Adrenal gland (tissue), 12 donors: ENCODE data around the gene FNBP1. TPM values are rescaled to one million over a fixed set of nuclear protein-coding genes. Genes with fewer than 3 reads are reported as not detected.
"Not testable (repeated sequence)": the region's sequence is repeated elsewhere in the genome, so short reads cannot be mapped to it uniquely, and the experiment has no call there.

Source experiments
- DNase-seq, 7 donors: peaks; one replicate each; pipeline ENCODE4 v3.0.0-alpha.2; 2019 to 2020
- H3K27ac ChIP-seq, 5 donors: fragments of 200-600 bp; sonication (generic) in 4 of 5; 1 replicate in 3 of 5; 2 replicates in 2 of 5; pipeline versions ENCODE4 v1.5.1 to v1.8.0; 2016 to 2020; ENCODE audit warnings: mild to moderate bottlenecking in 1 of 5
- H3K27me3 ChIP-seq: fragments of 200-600 bp; 2 replicates; pipeline ENCODE4 v1.8.0; 2021
- H3K36me3 ChIP-seq, 2 donors: fragments of 200-600 bp; replicated peaks in 1 of 2; 1 replicate in 1 of 2; 2 replicates in 1 of 2; pipeline versions ENCODE4 v1.5.1 to v1.8.0; 2018 to 2022
- H3K4me1 ChIP-seq, 2 donors: fragments of 200-600 bp; replicated peaks in 1 of 2; 1 replicate in 1 of 2; 2 replicates in 1 of 2; pipeline versions ENCODE4 v1.5.1 to v1.8.0; 2018 to 2021
- H3K4me3 ChIP-seq, 4 donors: fragments of 200-600 bp; sonication (generic) in 3 of 4; one replicate each; pipeline ENCODE4 v1.5.1; 2016 to 2018
- H3K9me3 ChIP-seq, 3 donors: fragments of 200-600 bp; sonication (generic) in 1 of 3; replicated peaks in 1 of 3; 1 replicate in 2 of 3; 2 replicates in 1 of 3; pipeline versions ENCODE4 v1.5.1 to v1.8.0; 2016 to 2021
- CTCF ChIP-seq, 6 experiments: fragments of 450-650 bp in 4 of 6; fragments of 200-600 bp in 2 of 6; sonication (generic) in 1 of 6; IDR thresholded peaks; 1 replicate in 5 of 6; 2 replicates in 1 of 6; pipeline versions ENCODE4 v1.5.1 to v1.8.0; 2016 to 2021; ENCODE audit warnings: antibody characterized with exemption in 6 of 6, mild to moderate bottlenecking in 2 of 6, moderate library complexity in 1 of 6
- POLR2A ChIP-seq, 2 donors: fragments of 450-650 bp; IDR thresholded peaks; one replicate each; pipeline ENCODE4 v1.6.1; 2017; ENCODE audit warnings: antibody characterized with exemption in 2 of 2, mild to moderate bottlenecking in 2 of 2, moderate library complexity in 1 of 2
- WGBS, 4 donors: extraction: QIAGEN DNeasy Blood & Tissue Kit in 2 of 4; methylation state at CpG; one replicate each; pipeline versions ENCODE4 v1.1.5 to v1.1.7; 2013 to 2017; 5-methylcytosine and 5-hydroxymethylcytosine counted together
- intact Hi-C, 2 donors: fragments of 100-400 bp; cut with DNase I; formaldehyde crosslinking; loops; one replicate each; pipeline versions ENCODE4 v1.14.1 to v1.15.0; 2022 to 2023
- polyA plus RNA-seq, 3 donors: library from polyadenylated mRNA; stranded (reverse); fragments of 200-250 nt in 2 of 3; fragments of 350-450 nt in 1 of 3; fragmentation: Illumina TruSeq in 1 of 3; extraction: RNeasy Lipid Tissue Mini Kit (QIAGEN cat#74804) in 1 of 3; gene quantifications; one replicate each; pipeline ENCODE4 v1.2.3, GENCODE V29; 2013 to 2014
- total RNA-seq, 9 donors: library from RNA; depleted of rRNA in 4 of 9; stranded (reverse); fragments of >200 nt in 4 of 9; fragments of 120-200 nt in 1 of 9; fragmentation: NEBNext Ultra II Directional in 1 of 9; extraction: Animal tissue kit (Norgen Biotek cat#: 25700) in 1 of 9; gene quantifications; one replicate each; pipeline versions ENCODE4 v1.1.0 to v1.2.4, GENCODE V29; 2013 to 2023
- donor health status: healthy with polysubstance abuse.
- donor health status: Bipolar disorder and iron deficiency.
- donor health status: DM: yes; HTN: yes; CAD: no.
- donor health status: DM: no; HTN: no; CAD: no.
- donor health status: DM: no; HTN: no; CAD: no.
- donor health status: DM: yes; HTN: yes; CAD: no.

Gene FNBP1
- total and polyA plus RNA-seq, 12 donors = 15.3 to 40.4 (median 24.0) TPM

- H3K27me3 ChIP-seq = no peaks in the 10 kb centered on the region
- peaks cover 0 to 6% of the 10 kb centered on the region in 2 donors for H3K4me1 ChIP-seq
- no peak overlapping the region for H3K4me3 ChIP-seq
- H3K27ac ChIP-seq = no peak overlapping the region
- TF ChIP-seq POLR2A (IDR thresholded peaks at IDR 0.05) (no peak), CTCF (IDR thresholded peaks at IDR 0.05) (no peak)
- no peaks in the 10 kb centered on the region for H3K9me3 ChIP-seq
- H3K36me3 ChIP-seq = no peaks in the 10 kb centered on the region
- intact Hi-C loops = no loop called here
- no peak for DNase-seq
- WGBS, 4 donors = 69 to 77% (median 77%) methylated on average over 8 of the region's 8 CpGs
Observed at GRCh38 chr9:129987047-129987446, 55.9 kb downstream of the FNBP1 start.

DNA sequence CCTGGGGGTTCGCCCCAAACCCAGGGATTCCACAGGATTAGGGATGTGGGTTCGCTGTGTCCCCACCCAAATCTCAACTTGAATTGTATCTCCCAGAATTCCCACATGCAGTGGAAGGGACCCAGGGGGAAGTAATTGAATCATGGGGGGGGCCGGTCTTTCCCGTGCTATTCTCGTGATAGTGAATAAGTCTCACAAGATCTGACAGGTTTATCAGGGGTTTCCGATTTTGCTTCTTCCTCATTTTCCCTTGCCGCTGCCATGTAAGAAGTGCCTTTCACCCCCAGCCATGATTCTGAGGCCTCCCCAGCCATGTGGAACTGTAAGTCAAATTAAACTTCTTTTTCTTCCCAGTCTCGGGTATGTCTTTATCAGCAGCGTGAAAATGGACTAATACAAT lies 58.4 kb downstream of the FNBP1 start:
- H3K4me3 ChIP-seq, intact Hi-C loops, H3K9me3 ChIP-seq, H3K36me3 ChIP-seq, H3K27me3 ChIP-seq, H3K4me1 ChIP-seq: not testable (repeated sequence)
- H3K27ac ChIP-seq = peak overlapping the region in 1 of 5 donors; percentile 20
- peak in 1 of 7 donors; percentile 28 for DNase-seq
- WGBS, 4 donors = 81 to 88% (median 84%) methylated on average over 7 to 9 of the region's 9 CpGs

DNA sequence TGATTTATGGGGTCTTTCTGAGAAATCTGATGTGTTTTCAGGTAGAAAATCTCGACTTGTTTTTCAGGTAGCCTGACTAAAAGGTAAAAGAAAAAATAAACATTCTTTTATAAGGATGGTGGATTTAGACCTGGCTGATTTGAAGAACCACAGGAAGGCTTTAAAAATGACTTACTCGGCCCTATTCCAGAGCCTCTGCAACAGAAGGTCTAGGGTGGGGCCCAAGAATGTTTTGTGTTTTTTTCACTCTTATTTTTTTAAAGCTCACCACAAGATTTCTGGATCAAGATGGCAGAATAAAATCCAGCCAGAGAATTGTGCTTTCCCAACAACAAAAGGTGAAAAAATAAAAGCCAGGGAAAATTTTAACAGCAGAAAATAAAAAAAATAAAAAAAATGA lies 59.1 kb downstream of the FNBP1 start:
- intact Hi-C loops = no loop called here
- Histone ChIP-seq H3K9me3 (no peaks in the 10 kb centered on the region), H3K27me3 (no peaks in the 10 kb centered on the region)

GRCh38 chr9:129981180-129981907 lies 61.6 kb downstream of the FNBP1 start:
- peak overlapping the region in 3 of 5 donors; percentile 12 to 85 (median 73) for H3K27ac ChIP-seq
- 71 to 83% (median 77%) methylated on average over 15 of the region's 15 CpGs for WGBS, 4 donors
- H3K27me3 ChIP-seq = no peaks in the 10 kb centered on the region
- intact Hi-C loops = no loop called here
- DNase-seq = peak in 6 of 7 donors; percentile 59 to 88 (median 64)
- no peak overlapping the region for H3K4me3 ChIP-seq
- TF ChIP-seq CTCF (IDR thresholded peaks at IDR 0.05) (no peak), POLR2A (IDR thresholded peaks at IDR 0.05) (no peak)
- H3K36me3 ChIP-seq = peaks cover 0 to 7% of the 10 kb centered on the region in 2 donors
- H3K4me1 ChIP-seq = peaks cover 0 to 3% of the 10 kb centered on the region in 2 donors
- no peaks in the 10 kb centered on the region for H3K9me3 ChIP-seq

More for the DNA sequence above, 59.1 kb downstream of the FNBP1 start:
- TF ChIP-seq POLR2A (IDR thresholded peaks at IDR 0.05) = no peak
- no peak for TF ChIP-seq CTCF (IDR thresholded peaks at IDR 0.05)
- Histone ChIP-seq H3K27ac (no peak overlapping the region), H3K4me1 (peaks cover 0 to 3% of the 10 kb centered on the region in 2 donors), H3K4me3 (no peak overlapping the region), H3K36me3 (no peaks in the 10 kb centered on the region)
- WGBS, 4 donors = 61 to 75% (median 70%) methylated on average over 2 of the region's 2 CpGs
- DNase-seq = peak in 1 of 7 donors; percentile 1

- H3K36me3 ChIP-seq, H3K4me3 ChIP-seq, intact Hi-C loops, H3K4me1 ChIP-seq, H3K9me3 ChIP-seq, H3K27ac ChIP-seq, H3K27me3 ChIP-seq, DNase-seq: not testable (repeated sequence)
- WGBS, 4 donors = 94 to 98% (median 96%) methylated on average over 9 of the region's 9 CpGs
Observed at GRCh38 chr9:129980224-129980623, 62.8 kb downstream of the FNBP1 start.
